Posterior cingulate gyrus (tissue), 11 donors: ENCODE measurements around the gene SOX13.
"Not testable (repeated sequence)": the region's sequence is repeated elsewhere in the genome, so short reads cannot be mapped to it uniquely, and the experiment has no call there.

ENCODE experiments used
- DNase-seq, 10 donors: peaks; one replicate each; pipeline versions ENCODE4 v3.0.0 to v3.0.0-alpha.2; 2020 to 2021; ENCODE audit warnings: mixed read lengths in 3 of 10
- intact Hi-C: fragments of 100-400 bp; cut with DNase I; formaldehyde crosslinking; loops from one replicate; pipeline ENCODE4 v1.15.1; 2023

SOX13 gene

DNA sequence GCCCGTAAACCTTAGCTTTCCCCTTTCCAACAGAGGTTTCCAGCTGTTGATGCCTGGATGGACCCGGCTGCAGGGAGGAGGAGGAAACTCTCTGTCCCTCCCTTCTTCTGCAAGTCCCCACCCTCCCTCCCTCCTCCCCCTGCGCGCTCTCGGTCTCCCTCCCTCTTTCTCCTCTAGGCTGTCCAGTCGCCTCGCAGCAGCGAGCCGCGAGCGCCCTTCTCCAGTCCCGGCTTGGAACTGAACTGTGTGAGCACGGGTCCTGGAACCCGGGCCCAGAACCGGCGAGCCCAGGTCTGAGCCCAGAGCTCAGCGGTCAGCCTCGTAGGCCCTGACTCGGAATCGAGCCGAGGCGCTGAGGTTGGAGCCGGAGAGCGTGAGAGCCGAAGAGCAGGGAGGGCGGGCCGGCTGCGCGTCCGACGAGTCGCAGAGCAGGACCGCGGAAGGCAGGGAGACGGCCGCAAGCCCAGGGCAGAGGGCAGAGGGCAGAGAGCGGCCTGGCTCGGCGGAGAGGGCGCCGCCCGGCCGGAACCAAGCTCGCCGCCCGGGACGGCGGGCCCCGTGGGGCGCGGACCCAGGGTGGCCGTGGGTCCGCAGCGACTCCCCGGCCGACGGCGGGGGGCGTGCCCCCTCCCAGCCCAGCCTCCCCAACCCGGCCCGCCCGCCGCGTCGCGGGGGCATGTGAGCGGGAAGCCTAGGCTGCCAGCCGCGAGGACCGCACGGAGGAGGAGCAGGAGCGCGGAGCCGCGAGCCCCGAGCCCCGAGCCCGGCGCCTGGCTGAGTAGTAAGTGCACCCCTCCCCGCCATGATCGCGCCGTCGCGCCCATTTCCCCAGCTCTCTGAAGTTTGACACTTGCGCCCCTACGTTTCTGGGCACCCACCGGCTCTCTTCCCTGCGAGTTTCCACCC is at the start of gene SOX13:
TSS of gene SOX13 (plus strand) at position 185 of the 906 bp plus-strand sequence. CDS start 39,801 bp downstream, outside the sequence.
- DNase-seq = peak; percentile 79 to 98 (median 86)
- intact Hi-C loops = loop anchor here (1.0 to 5.0 kb wide), 3 partner anchors 54 to 202 kb away; no protein-coding TSS in a partner anchor

DNA sequence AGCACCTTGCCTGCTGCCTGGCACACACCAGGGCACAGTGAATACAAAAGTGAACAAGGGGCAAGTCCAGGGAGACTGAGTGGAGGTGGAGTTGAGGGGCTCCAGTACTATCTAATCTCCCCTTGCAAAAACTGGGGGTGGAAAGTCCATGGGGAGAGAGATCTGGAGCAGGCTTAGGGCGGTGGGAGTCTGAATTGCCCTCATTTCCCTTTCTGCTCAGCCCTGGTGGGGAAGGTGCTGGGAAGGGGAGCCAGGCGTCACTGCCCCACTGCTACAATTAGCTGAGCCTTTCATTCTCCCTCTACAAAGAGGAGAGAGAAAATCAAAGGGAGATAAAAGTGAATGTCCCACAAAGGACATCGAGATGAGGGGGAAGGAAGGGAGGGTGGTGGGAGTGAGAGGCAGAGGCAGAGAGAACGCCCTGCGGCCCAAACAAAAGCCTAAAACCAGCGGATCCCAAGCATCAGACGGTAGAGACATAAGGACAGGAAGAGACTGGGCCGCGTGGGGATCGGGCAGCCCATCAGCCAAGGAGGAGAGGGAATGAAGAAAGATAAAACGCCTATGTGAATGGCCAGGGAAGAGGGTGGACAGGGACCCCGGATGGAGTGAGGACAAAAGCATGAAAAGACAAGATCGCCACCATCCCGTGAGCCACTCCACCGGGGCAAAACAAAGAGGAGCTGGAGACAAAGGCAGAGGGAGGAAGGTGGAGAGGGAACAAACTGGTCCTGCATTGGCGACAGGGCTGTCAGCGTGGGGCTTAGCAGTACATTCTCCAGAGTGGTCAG is 46.8 kb upstream of the SOX13 start:
- peak in 1 of 10 donors; percentile 61 for DNase-seq
- intact Hi-C loops = no loop called here

DNA sequence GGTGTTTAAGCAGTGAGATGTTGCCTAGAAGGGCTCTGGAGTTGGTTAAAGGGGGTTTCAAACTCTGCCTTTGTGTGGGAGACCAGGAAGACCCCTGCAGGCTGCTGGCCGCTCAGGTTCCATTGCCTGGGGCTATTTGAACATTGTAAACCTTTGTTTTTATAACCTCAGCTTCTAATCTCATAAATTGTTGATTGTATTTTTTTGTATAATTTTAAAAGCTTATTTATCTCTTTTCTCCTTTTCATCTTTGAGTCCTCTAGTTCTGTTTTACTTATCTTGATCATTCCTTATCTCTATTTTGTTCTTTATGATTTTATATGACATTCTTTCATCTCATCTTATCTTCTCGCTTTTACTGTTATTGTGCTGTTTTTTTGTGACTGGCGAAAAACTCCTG is 45.5 kb upstream of the SOX13 start:
- DNase-seq = no peak
- intact Hi-C loops = no loop called here

DNA sequence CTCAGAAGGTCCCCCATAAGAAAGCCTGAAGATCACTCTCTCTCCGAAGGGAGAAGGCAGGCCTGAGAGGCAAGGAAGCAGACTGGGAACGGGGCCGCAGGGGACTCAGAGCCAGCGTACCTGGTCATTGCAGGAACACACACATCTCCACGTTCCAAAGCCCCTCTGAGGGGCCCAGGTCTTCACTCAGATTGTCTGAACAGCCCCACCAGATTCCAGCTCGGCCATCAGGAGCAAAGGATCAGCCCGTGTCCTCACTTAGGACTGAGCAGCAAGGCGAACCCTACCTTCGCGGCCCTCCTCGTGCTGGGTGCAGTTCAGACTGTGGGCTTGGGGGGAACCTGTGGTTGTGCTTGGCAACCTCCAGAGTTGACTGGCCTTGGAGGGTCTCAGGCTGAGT is 43.9 kb upstream of the SOX13 start:
- intact Hi-C loops = no loop called here
- peak in 1 of 10 donors; percentile 35 for DNase-seq

DNA sequence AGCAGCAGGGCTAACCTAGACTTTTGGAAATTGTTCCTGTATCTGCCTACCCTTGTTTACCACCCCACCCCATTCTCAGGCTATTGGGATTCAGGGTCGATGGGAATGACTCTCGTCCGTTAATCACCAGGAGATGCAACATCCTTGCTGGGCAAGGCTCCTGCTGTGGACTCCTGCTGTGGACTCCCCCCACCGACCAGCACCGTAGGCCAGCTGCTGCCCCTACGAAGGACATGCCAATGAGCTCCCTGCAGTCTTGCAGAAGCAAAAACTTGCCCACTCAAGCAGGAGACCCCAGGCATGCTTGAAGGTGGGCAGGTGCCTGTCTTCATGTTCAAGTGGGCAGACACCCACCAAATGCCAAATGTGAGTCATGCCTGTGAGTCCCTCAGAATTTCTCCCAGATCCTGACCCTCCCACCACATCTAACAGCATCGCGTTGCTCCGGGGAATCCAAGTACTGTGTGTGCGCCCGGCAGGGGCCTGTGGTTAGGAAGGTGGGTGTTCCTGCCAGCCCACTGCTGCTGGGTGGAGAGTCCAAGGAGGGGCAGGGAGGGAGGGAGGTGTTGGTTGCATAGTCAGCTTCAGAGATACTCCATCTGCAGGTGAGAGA is 41.7 kb upstream of the SOX13 start:
- intact Hi-C loops = no loop called here
- DNase-seq = peak in 1 of 10 donors; percentile 47

DNA sequence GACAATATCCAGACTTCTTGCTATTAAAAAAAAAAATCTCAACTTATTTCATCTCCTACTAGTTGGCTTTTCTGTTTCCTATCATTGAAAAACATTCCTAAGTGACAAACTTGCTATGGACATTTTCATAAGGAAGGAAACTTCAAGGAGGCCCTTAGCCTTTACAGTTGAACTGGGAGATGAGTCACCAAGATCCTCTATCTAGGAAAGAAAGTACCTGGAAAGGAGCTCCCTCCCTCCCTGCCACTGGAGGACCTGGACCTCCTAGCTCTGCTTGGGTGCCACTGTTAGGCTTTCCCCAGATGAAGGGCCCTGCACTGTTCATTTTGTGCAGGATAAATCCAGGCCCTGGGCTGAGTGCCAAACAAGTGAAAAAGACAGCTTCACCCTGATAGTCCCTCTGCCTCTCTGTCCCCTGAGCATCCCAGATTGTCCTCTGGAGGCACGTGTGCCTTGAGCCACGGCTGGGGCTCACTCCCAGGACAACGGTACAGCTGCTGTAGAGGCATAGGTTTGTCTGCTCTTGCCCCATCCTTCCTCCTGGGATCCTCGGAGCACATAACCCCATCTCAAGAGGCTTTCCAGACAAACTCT is 40.2 kb upstream of the SOX13 start:
- intact Hi-C loops = no loop called here

DNA sequence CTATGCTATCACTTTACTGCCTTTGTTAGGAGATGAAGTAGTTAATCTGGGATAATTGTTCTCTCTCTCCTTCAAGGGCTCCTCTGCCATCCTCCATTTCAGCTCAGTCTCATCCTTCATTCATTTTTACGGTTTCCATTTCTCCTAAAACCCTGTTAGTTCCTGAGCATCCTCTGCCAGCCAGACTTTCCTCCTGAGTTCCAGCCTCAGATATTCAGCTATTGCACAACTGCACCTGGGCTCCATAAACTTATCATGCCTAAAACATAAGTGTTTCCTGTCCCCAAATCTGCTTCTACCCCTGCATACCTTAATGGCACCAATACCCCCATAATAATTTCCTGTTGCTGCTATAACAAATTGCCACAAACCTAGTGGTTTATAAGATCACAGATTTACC is 39.6 kb upstream of the SOX13 start:
- intact Hi-C loops = no loop called here
- DNase-seq = peak in 1 of 10 donors; percentile 2

More for the DNA sequence above, 40.2 kb upstream of the SOX13 start:
- peak in 1 of 10 donors; percentile 3 for DNase-seq

DNA sequence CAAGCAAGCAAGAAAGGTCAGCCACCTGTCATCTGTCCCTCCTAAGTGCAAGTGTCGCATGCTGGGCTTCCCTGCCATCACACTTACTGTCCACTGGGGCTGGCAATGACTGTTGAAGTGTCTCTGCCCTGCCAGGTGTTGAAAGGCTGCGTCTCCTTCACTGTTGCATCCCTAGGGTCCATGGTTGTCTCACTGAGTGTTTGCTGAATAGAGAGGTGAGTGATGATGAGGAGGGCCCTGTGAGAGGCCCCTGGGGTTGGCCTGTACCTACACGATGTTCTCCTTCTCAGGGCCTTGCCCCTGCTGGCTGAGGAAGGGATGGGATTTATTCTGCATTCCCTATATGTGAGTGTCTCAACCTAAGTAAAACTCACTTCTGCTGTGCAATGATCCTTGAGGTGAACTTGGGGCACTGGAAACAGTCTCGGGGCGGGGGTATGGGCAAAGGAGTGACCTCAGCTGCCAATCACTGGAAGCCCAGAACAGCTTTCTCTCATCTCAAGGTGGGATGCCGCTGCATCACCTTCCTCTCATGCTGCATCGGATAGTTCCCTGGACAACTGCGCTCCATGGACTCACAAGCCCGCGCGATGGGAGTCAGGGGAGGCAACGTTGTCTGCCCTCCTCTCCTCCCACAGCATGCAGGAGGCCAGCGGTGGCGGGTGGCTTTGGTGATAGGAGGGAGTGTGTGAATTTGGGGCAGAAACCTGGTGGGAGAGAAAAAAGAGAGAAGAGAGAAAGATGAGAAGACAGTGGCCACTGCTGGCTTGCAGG is 35.8 kb upstream of the SOX13 start:
- peak in 1 of 10 donors; percentile 43 for DNase-seq
- intact Hi-C loops = no loop called here

DNA sequence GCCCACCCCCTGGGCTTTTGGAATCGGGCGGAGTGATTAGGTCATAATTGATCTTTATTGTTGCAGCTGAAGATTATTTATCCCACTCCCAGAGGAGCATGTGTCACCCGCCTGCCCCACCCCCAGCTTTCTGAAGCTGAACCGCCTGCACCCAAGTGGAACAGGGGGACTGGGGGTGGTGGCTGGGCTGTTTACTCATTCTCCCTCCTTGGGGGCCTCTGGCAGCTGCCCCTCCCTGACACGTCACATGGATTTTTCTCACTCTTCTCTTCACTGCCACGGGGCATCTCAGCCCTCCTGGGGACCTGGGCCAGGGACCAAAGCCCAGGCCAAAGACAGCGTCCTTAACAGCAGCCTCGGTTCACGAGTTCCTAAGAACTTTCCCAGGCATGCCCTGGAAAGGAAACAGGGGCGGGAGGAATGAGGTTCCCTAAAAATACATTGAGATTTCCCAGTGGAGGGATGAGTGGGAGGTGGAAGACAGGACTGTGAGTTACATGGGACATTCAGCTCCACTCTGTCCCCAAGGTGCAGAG is 31.6 kb upstream of the SOX13 start:
- intact Hi-C loops = no loop called here
- DNase-seq = peak in 4 of 10 donors; percentile 8 to 68 (median 43)

DNA sequence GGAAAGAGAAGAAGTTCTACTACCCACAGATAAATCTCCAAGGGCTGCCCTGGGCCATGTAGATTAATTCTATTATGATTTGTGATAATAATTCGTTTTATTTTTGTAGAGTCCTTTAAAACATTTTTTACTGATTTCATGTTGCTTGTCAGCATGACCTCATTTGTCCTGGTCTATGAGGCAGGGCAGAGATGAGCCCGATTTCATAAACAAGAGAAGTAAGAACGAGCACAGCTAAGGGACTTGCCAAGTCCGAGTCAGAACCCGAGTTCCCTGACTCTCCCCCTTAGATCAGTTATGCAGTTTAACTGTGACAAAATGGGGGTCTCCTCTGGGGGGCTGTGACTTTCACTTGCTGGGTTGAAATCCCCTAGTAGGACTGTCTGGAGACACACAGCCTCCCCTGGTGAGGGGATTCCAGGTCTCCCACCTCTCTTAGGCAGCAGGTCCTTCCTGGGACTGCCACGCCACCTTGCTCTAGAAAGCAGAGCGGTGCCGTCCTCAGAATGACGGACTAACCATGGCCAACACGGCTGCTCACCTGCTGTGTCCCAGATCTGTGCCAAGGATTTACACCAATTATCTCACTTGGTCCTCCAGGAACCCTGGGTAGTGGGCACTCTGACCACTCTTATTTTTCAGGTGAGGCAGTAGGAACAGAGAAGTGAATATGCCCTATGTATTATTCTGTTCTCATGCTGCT is 31.0 kb upstream of the SOX13 start:
- intact Hi-C loops = no loop called here
- peak in 1 of 10 donors; percentile 48 for DNase-seq

DNA sequence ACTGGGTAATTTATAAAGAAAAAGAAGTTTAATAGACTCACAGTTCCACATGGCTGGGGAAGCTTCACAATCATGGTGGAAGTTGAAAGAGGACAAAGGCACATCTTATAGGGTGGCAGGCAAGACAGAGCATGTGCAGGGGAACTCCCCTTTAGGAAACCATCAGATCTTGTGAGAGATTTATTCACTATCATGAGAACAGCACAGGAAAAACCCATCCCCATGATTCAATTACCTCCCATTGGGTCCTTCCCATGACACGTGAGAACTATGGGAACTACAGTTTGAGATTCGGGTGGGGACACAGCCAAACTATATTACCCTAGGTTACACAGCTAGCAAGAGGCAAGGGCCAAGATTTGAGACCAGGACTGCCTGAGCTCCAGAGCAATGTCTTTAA is 30.4 kb upstream of the SOX13 start:
- intact Hi-C loops = no loop called here
- DNase-seq = no peak

DNA sequence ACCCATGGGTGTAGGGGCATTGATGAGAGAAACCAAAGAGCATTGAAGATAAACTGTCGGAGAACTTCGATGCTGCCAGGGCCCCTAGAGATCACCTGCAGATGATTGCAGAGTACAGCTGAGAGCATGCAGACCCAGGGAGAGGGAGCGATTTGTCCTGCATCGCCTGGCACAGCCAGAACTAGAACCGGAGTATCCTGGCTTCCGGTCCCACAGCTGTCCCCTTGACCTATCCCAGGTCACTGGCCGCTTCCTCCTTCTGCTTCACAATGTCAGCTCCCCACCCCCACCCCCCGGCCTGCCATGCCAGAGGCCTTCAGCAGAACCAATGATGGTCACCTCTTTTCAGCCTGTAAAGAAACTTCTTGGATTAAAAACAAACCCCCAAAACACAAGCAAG is 29.2 kb upstream of the SOX13 start:
- peak in 1 of 10 donors; percentile 67 for DNase-seq
- intact Hi-C loops = no loop called here

DNA sequence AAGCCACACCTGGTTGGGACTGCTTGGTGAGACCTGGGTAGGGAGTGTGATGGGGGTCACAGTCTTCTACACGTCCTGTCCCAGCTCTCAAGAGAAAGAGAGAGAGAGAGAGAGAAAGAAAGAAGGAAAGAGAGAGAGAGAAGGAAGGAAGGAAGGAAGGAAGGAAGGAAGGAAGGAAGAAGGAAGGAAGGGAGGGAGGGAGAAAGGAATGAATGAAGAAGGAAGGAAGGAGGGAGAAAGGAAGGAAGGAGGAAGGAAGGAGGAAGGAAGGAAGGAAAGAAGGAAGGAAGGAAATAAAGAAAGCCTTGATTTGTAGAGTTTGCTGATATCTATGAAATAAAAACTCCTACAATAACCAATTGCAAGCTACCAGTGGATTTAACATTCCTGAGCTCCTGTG is 28.5 kb upstream of the SOX13 start:
- intact Hi-C loops = no loop called here

DNA sequence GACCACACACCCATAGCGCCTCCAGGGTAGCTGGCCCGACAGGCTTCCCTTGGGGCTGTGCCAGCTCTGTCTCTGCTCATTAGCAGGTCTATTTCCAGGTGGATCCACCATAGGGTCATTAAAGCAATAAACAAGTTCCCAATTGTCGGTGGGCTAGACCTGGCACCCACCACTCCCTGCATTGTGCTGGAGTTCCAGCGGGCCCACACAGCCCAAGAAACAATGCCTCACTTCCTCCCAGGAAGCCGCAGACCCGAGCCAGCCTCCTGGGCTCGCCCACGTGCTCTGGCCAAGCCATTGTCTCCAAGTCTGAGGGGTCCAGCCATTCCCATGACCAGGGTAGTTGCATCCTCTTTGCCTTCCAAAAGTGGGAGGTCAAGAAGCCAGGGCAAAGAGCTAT is 27.5 kb upstream of the SOX13 start:
- DNase-seq = peak in 1 of 10 donors; percentile 67
- intact Hi-C loops = no loop called here

More for the DNA sequence above, 28.5 kb upstream of the SOX13 start:
- no peak for DNase-seq

DNA sequence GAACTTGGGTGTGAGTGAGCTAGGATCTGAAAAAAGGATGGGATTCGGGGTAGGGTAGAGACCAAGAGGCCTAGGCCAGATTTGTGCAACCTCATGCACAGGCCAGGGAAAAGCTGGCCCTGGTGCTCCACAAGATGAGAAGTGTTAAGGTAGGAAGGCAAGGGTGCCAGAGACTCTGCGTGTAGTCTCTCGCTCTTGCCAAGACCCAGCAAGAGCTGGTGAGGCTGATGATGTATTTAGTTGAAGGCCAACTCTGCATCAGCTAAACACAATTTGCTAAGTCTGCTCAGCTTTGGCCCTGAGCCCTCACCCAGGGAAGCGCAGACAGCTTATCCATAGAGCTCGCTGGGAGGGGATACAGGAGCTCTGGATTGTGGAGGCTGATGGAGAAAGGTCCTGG is 26.6 kb upstream of the SOX13 start:
- DNase-seq = peak in 2 of 10 donors; percentile 14 to 79
- intact Hi-C loops = no loop called here

DNA sequence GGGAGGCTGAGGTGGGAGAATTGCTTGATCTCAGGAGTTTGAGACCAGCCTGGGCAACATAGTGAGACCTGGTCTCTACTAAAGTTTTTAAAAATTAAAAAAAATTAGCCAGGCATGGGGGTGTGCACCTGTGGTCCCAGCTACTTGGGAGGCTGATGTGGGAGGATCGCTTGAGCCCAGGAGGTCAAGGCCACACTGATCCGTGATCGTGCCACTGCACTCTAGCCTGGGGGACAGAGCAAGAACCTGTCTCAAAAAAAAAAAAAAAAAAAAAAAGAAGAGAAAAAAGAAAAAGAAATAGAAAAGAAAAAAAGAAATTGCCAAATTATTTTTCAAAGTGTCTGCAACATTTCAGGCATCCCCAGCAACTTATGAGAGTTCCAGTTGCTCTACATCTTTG is 24.1 kb upstream of the SOX13 start:
- intact Hi-C loops = not testable (repeated sequence)
- peak in 2 of 10 donors; percentile 51 to 65 for DNase-seq

DNA sequence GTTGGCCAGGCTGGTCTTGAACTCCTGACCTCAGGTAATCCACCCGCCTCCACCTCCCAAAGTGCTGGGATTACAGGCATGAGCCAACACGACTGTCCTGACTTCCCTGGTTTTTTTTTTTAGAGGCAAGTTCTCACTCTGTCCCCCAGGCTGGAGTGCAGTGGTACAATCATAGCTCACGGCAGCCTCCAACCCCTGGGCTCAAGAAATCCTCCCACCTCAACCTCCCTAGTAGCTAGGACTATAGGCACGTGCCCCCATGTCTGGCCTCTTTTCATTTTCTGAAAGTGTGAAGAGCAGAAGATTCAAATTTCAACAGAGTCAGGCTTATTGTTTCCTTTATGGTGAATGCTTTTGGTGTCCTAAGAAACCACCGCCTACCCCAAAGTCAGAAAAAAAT is 21.7 kb upstream of the SOX13 start:
- peak in 2 of 10 donors; percentile 1 to 8 for DNase-seq
- intact Hi-C loops = no loop called here

DNA sequence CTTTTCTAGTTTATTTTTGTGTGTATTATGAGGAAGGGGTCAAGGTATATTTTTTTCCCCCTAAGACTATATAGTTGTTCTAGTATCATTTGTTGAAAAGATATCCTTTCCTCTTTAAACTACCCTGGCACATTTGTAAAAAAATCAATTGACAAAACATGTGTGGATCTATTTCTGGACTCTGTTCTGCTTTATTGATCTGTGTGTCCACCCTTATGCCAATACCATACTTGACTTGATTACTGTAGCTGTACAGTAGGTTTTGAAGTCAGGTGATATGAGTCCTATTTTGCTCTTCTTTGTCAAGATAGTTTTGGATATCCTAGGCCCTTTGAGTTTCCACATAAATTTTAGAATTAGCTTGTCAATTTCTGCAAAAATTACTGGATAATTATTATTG is 21.2 kb upstream of the SOX13 start:
- DNase-seq = no peak
- intact Hi-C loops = no loop called here

DNA sequence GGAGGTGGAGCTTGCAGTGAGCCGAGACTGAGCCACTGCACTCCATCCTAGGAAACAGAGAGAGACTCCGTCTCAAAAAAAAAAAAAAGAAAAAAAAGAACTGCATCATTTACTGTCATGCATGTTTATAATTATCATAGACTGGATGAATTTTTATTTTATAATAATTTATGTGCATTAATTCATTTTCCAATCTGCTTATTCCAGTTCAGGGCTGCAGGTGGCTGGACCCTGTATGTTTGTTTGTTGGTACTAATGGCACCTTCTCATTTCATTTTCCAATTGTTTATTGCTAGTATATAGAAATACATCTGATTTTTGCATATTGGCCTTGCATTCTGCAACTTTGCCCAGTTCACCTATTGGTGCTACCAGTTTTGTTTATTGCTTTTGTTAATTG is 19.0 kb upstream of the SOX13 start:
- no peak for DNase-seq
- intact Hi-C loops = no loop called here
